Measurements from ENCODE around the gene SAP25.

- TF ChIP-seq, protein P1, sequence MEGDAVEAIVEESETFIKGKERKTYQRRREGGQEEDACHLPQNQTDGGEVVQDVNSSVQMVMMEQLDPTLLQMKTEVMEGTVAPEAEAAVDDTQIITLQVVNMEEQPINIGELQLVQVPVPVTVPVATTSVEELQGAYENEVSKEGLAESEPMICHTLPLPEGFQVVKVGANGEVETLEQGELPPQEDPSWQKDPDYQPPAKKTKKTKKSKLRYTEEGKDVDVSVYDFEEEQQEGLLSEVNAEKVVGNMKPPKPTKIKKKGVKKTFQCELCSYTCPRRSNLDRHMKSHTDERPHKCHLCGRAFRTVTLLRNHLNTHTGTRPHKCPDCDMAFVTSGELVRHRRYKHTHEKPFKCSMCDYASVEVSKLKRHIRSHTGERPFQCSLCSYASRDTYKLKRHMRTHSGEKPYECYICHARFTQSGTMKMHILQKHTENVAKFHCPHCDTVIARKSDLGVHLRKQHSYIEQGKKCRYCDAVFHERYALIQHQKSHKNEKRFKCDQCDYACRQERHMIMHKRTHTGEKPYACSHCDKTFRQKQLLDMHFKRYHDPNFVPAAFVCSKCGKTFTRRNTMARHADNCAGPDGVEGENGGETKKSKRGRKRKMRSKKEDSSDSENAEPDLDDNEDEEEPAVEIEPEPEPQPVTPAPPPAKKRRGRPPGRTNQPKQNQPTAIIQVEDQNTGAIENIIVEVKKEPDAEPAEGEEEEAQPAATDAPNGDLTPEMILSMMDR (IDR thresholded peaks at IDR 0.05): no peak
- TF ChIP-seq POLR2A (IDR thresholded peaks at IDR 0.05) (no peak), EP300 (IDR thresholded peaks at IDR 0.05) (no peak)
Observed at GRCh38 chr7:100588438-100588837, 14.7 kb upstream of the SAP25 start.
